ENCODE measurements around the gene CSPG4.
"Not testable (repeated sequence)": the region's sequence is repeated elsewhere in the genome, so short reads cannot be mapped to it uniquely, and the experiment has no call there.

The CSPG4 gene

DNA sequence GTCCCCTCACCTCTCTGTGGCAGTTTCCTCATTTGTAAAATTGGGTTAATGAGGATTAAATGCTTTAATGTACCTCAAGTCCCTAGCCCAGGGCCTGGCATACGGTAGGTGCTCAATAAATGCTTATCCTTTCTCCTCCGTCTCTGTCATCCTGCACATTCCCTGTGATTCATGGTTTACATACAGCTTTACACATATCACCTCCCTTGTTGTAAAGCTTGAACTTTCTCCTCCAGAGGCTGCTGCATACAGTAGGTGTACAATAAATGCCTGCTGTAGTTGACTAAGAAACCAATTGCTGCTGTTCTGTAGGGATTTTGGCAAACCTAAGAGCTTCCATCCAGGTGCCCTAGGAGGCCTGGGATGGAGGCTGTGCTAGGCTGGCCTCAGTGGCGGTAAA lies 1.5 kb upstream of the CSPG4 start:
- H3K27me3 ChIP-seq (ENCODE audit: control insufficient read depth, low read length), result peaks cover 3% of the 10 kb centered on the region; the same call in 1 of the 2 replicates
- H3K9me3 ChIP-seq (ENCODE audit: control insufficient read depth, insufficient read depth, low read length), result no peaks in the 10 kb centered on the region
- H3K4me2 ChIP-seq (ENCODE audit: low read length), result no peak overlapping the region
- H3K9me2 ChIP-seq (replicated peaks; ENCODE audit: control insufficient read depth, low read length), result no peaks in the 10 kb centered on the region
- H3K36me3 ChIP-seq (ENCODE audit: control insufficient read depth, low read length), result no peaks in the 10 kb centered on the region
- H3F3A ChIP-seq (ENCODE audit: control insufficient read depth, insufficient read depth), result no peaks in the 10 kb centered on the region
- no peaks in the 10 kb centered on the region for H3K79me2 ChIP-seq (ENCODE audit: control insufficient read depth, low read length)
- no peak overlapping the region for H3K27ac ChIP-seq (ENCODE audit: low read depth, low read length)
- TF ChIP-seq, protein P1, sequence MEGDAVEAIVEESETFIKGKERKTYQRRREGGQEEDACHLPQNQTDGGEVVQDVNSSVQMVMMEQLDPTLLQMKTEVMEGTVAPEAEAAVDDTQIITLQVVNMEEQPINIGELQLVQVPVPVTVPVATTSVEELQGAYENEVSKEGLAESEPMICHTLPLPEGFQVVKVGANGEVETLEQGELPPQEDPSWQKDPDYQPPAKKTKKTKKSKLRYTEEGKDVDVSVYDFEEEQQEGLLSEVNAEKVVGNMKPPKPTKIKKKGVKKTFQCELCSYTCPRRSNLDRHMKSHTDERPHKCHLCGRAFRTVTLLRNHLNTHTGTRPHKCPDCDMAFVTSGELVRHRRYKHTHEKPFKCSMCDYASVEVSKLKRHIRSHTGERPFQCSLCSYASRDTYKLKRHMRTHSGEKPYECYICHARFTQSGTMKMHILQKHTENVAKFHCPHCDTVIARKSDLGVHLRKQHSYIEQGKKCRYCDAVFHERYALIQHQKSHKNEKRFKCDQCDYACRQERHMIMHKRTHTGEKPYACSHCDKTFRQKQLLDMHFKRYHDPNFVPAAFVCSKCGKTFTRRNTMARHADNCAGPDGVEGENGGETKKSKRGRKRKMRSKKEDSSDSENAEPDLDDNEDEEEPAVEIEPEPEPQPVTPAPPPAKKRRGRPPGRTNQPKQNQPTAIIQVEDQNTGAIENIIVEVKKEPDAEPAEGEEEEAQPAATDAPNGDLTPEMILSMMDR (IDR thresholded peaks at IDR 0.05; ENCODE audit: low read depth, low read length, poor library complexity, severe bottlenecking), result no peak
- TF ChIP-seq EZH2phosphoT487 (IDR thresholded peaks at IDR 0.05; ENCODE audit: borderline replicate concordance, low read length), result no peak
- H3K4me1 ChIP-seq (ENCODE audit: control insufficient read depth, low read length), result no peaks in the 10 kb centered on the region
- no peak overlapping the region for H3K4me3 ChIP-seq (ENCODE audit: low read length)
- no peaks in the 10 kb centered on the region for H4K20me1 ChIP-seq (ENCODE audit: control insufficient read depth, insufficient read depth, low read depth, low read length)

DNA sequence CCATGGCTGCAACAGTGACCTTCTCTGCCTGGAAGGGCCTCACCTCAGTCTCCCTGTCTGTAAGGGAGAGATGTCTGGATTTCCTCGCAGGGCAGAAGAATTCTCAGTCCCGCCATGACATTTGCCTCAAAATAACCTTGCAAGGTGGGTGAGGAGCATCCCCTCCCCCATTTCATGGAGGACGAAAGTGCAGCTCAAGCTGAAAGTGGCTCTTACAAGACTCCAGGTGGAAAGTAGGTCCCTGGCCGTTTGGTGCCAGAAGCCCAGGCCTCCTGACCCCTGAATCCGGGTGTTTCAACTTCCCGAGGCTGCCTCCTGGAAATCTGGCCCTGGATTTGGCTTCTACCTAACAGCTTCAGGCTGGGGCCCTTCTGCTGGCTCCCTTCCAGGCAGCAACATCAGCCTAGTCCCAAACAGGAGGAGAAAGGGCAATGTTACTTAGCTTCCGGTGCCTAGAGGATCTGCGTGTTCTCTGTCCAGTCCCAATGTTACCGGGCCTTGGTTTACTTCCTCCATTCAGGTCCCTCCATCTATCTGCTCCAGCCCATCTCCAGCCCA lies 769 bp upstream of the CSPG4 start:
- H3K36me3 ChIP-seq (ENCODE audit: control insufficient read depth, low read length), result no peaks in the 10 kb centered on the region
- peaks cover 2% of the 10 kb centered on the region; the same call in 1 of the 2 replicates for H3K27me3 ChIP-seq (ENCODE audit: control insufficient read depth, low read length)
- no peaks in the 10 kb centered on the region for H4K20me1 ChIP-seq (ENCODE audit: control insufficient read depth, insufficient read depth, low read depth, low read length)
- H3K9me3 ChIP-seq (ENCODE audit: control insufficient read depth, insufficient read depth, low read length), result no peaks in the 10 kb centered on the region
- no peaks in the 10 kb centered on the region for H3F3A ChIP-seq (ENCODE audit: control insufficient read depth, insufficient read depth)
- no peak overlapping the region for H3K27ac ChIP-seq (ENCODE audit: low read depth, low read length)
- no peaks in the 10 kb centered on the region for H3K9me2 ChIP-seq (replicated peaks; ENCODE audit: control insufficient read depth, low read length)
- no peaks in the 10 kb centered on the region for H3K4me1 ChIP-seq (ENCODE audit: control insufficient read depth, low read length)
- H3K4me2 ChIP-seq (ENCODE audit: low read length), result no peak overlapping the region
- H3K79me2 ChIP-seq (ENCODE audit: control insufficient read depth, low read length), result no peaks in the 10 kb centered on the region
- no peak overlapping the region for H3K4me3 ChIP-seq (ENCODE audit: low read length)
- no peak for TF ChIP-seq EZH2phosphoT487 (IDR thresholded peaks at IDR 0.05; ENCODE audit: borderline replicate concordance, low read length)
- TF ChIP-seq, protein P1 (IDR thresholded peaks at IDR 0.05; ENCODE audit: low read depth, low read length, poor library complexity, severe bottlenecking), result no peak

DNA sequence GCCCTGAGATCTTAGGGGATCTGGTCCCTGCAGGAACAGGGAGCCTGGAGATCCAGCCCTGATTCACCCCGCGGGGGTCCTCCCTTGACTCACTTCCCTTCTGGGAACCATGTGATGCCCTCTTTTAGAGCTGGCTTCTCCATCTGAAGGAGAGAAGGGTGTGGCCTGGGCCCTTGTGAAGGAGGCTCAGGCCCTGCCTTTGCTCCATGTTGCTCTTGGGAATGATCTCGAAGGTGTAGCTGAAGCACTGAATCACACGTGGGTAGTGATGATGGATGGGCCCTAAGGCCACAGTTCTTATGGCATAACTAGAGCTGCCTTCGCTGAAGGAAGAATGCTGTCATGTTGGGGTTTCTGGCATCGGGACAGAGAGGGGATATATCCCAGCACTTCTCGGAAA lies 1.2 kb downstream of the CSPG4 start:
- H4K20me1 ChIP-seq (ENCODE audit: control insufficient read depth, insufficient read depth, low read depth, low read length); H3K9me2 ChIP-seq (replicated peaks; ENCODE audit: control insufficient read depth, low read length); H3K9me3 ChIP-seq (ENCODE audit: control insufficient read depth, insufficient read depth, low read length); H3K4me2 ChIP-seq (ENCODE audit: low read length); H3K4me3 ChIP-seq (ENCODE audit: low read length); H3K27ac ChIP-seq (ENCODE audit: low read depth, low read length); H3K79me2 ChIP-seq (ENCODE audit: control insufficient read depth, low read length); H3K27me3 ChIP-seq (ENCODE audit: control insufficient read depth, low read length); H3K36me3 ChIP-seq (ENCODE audit: control insufficient read depth, low read length); H3F3A ChIP-seq (ENCODE audit: control insufficient read depth, insufficient read depth); H3K4me1 ChIP-seq (ENCODE audit: control insufficient read depth, low read length): not testable (repeated sequence)

DNA sequence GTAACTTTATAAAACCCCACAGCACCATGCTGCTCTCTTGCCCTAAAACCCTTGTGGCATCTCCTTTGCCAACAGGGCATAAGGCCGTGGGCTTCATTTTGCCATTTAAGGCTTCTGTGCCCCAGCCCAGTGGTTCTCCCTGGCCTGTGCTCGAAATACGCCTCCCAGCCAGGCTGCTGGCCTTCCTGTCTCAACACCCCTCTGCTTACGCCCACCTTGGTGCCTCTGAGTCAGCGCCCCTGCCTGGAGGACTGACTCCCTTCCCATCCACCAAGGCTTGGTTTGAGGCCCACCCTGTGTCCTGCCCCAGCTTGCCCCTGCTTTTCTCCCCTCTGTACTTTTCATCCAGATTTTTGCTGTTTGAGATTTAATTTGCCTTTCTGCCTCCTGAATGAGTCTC lies 1.8 kb downstream of the CSPG4 start:
- H3F3A ChIP-seq (ENCODE audit: control insufficient read depth, insufficient read depth); H4K20me1 ChIP-seq (ENCODE audit: control insufficient read depth, insufficient read depth, low read depth, low read length); H3K4me1 ChIP-seq (ENCODE audit: control insufficient read depth, low read length); H3K9me2 ChIP-seq (replicated peaks; ENCODE audit: control insufficient read depth, low read length); H3K79me2 ChIP-seq (ENCODE audit: control insufficient read depth, low read length); H3K27ac ChIP-seq (ENCODE audit: low read depth, low read length); H3K36me3 ChIP-seq (ENCODE audit: control insufficient read depth, low read length); H3K4me3 ChIP-seq (ENCODE audit: low read length); H3K4me2 ChIP-seq (ENCODE audit: low read length); H3K27me3 ChIP-seq (ENCODE audit: control insufficient read depth, low read length); H3K9me3 ChIP-seq (ENCODE audit: control insufficient read depth, insufficient read depth, low read length): not testable (repeated sequence)

DNA sequence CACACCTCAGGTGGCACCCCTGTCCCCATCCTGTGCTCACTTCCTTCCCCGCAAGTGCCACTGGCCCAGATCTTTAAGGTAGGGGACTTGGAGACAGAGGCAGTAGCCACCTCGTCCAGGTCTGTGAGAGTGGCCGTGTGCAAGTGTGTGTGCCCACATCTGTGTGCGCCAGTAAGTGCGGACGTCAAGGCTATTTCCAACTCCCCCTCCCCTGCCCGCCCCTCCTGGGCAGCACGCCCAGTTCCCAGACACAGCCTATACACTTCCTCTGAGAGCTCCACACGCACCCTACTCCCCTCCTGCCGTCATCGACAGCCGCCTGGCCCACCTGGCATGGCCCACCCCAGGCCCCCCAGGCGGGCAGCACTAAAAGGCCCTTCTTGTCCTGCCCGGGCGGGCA lies 3.2 kb downstream of the CSPG4 start:
- not testable (repeated sequence) for H3K9me2 ChIP-seq (replicated peaks; ENCODE audit: control insufficient read depth, low read length); H4K20me1 ChIP-seq (ENCODE audit: control insufficient read depth, insufficient read depth, low read depth, low read length); H3K9me3 ChIP-seq (ENCODE audit: control insufficient read depth, insufficient read depth, low read length); H3K79me2 ChIP-seq (ENCODE audit: control insufficient read depth, low read length); H3K4me3 ChIP-seq (ENCODE audit: low read length); H3K36me3 ChIP-seq (ENCODE audit: control insufficient read depth, low read length); H3K27me3 ChIP-seq (ENCODE audit: control insufficient read depth, low read length); H3K27ac ChIP-seq (ENCODE audit: low read depth, low read length); H3K4me1 ChIP-seq (ENCODE audit: control insufficient read depth, low read length); H3F3A ChIP-seq (ENCODE audit: control insufficient read depth, insufficient read depth); H3K4me2 ChIP-seq (ENCODE audit: low read length)
